SU-DHL-6 (cell line): Measurements from ENCODE around the gene BMP4.

Experiments used
- H2AFZ ChIP-seq: fragments of 200-600 bp; sonication (generic); 2 replicates; pipeline ENCODE4 v1.6.1; 2014; ENCODE audit warnings: low read depth, mild to moderate bottlenecking, moderate library complexity, mixed read lengths, antibody characterized with exemption, low read length; ENCODE audit not compliant: severe bottlenecking
- H3F3A ChIP-seq: fragments of 200-600 bp; shearing (Covaris generic); 2 replicates; pipeline ENCODE4 v1.6.0; 2016; ENCODE audit warnings: antibody characterized with exemption, mild to moderate bottlenecking; ENCODE audit not compliant: insufficient read depth
- H3K27ac ChIP-seq: fragments of 200-600 bp; sonication (generic); 2 replicates; pipeline ENCODE4 v1.5.1; 2016; ENCODE audit warnings: low read depth, mild to moderate bottlenecking, low read length, moderate library complexity, mixed read lengths
- H3K27me3 ChIP-seq: fragments of 200-600 bp; sonication (generic), shearing (Covaris generic); 2 replicates; pipeline ENCODE4 v1.6.0; 2014; ENCODE audit warnings: mild to moderate bottlenecking, low read length
- H3K36me3 ChIP-seq: fragments of 200-600 bp; sonication (generic); 2 replicates; pipeline ENCODE4 v1.6.1; 2014; ENCODE audit warnings: mild to moderate bottlenecking, low read length, mixed read lengths
- H3K4me2 ChIP-seq: fragments of 300-600, 200-600 bp; shearing (Covaris generic), sonication (generic); 2 replicates; pipeline ENCODE4 v1.6.0; 2014; ENCODE audit warnings: low read length, low read depth, mild to moderate bottlenecking; ENCODE audit not compliant: poor library complexity, severe bottlenecking
- H3K4me3 ChIP-seq: fragments of 200-600 bp; sonication (generic); 2 replicates; pipeline ENCODE4 v1.5.1; 2014; ENCODE audit warnings: antibody characterized with exemption, low read length, mild to moderate bottlenecking, mixed read lengths; ENCODE audit not compliant: insufficient read depth, poor library complexity, severe bottlenecking
- H3K79me2 ChIP-seq: fragments of 200-600 bp; sonication (generic); 2 replicates; pipeline ENCODE4 v1.6.1; 2014; ENCODE audit warnings: mild to moderate bottlenecking, low read length, moderate library complexity; ENCODE audit not compliant: insufficient read depth
- H3K9ac ChIP-seq: fragments of 200-600 bp; sonication (generic); 2 replicates; pipeline ENCODE4 v1.7.0; 2014; ENCODE audit warnings: mild to moderate bottlenecking, low read length
- H3K9me2 ChIP-seq: fragments of 200-600 bp; sonication (generic); replicated peaks from 2 replicates; pipeline ENCODE4 v1.6.1; 2014; ENCODE audit warnings: low read length; ENCODE audit not compliant: insufficient read depth
- H3K9me3 ChIP-seq: fragments of 200-600 bp; sonication (generic); 2 replicates; pipeline ENCODE4 v1.6.1; 2014; ENCODE audit warnings: low read length, mixed read lengths; ENCODE audit not compliant: insufficient read depth
- H4K20me1 ChIP-seq: fragments of 200-600 bp; sonication (generic); 2 replicates; pipeline ENCODE4 v1.6.1; 2014; ENCODE audit warnings: low read depth, mild to moderate bottlenecking, antibody characterized with exemption, low read length, moderate library complexity, mixed read lengths
- CTCF ChIP-seq: fragments of 200-600 bp; sonication (generic); IDR thresholded peaks from one replicate; pipeline ENCODE4 v1.5.1; 2017; ENCODE audit warnings: antibody characterized with exemption, mild to moderate bottlenecking, low read length, moderate library complexity; ENCODE audit not compliant: insufficient read depth, poor library complexity, severe bottlenecking
- EZH2phosphoT487 ChIP-seq: fragments of 200-600 bp; sonication (generic), shearing (Covaris generic); conservative IDR thresholded peaks from 2 replicates; pipeline ENCODE4 v1.6.1; 2018; ENCODE audit warnings: mild to moderate bottlenecking, antibody characterized with exemption, low read length, moderate library complexity, mixed read lengths

BMP4 gene

GRCh38 chr14:53916239-53916638 is 40.4 kb downstream of the BMP4 start:
- H3K4me2 ChIP-seq = no peak overlapping the region
- H3K79me2 ChIP-seq = no peaks in the 10 kb centered on the region
- no peaks in the 10 kb centered on the region for H3K27me3 ChIP-seq
- H2AFZ ChIP-seq = no peak overlapping the region
- no peaks in the 10 kb centered on the region for H3K36me3 ChIP-seq
- no peaks in the 10 kb centered on the region; the same call in 1 of the 2 replicates for H3K9me3 ChIP-seq
- H3K9me2 ChIP-seq = no peaks in the 10 kb centered on the region
- H3K27ac ChIP-seq = no peak overlapping the region
- H3F3A ChIP-seq = no peaks in the 10 kb centered on the region
- no peak for TF ChIP-seq CTCF
- TF ChIP-seq EZH2phosphoT487 = no peak
- H3K9ac ChIP-seq = no peak overlapping the region
- H3K4me3 ChIP-seq = no peak overlapping the region
- no peaks in the 10 kb centered on the region for H4K20me1 ChIP-seq

GRCh38 chr14:53915364-53916014 is 41.1 kb downstream of the BMP4 start:
- Histone ChIP-seq H3K36me3 (no peaks in the 10 kb centered on the region), H2AFZ (no peak overlapping the region), H3K9me3 (no peaks in the 10 kb centered on the region; the same call in 1 of the 2 replicates), H3K4me3 (no peak overlapping the region), H3K4me2 (no peak overlapping the region), H3K9me2 (no peaks in the 10 kb centered on the region), H3K27ac (no peak overlapping the region), H3K27me3 (no peaks in the 10 kb centered on the region), H3K9ac (no peak overlapping the region), H4K20me1 (no peaks in the 10 kb centered on the region), H3F3A (no peaks in the 10 kb centered on the region), H3K79me2 (no peaks in the 10 kb centered on the region)
- TF ChIP-seq EZH2phosphoT487 = no peak
- TF ChIP-seq CTCF = no peak

- H3K36me3 ChIP-seq = no peaks in the 10 kb centered on the region
- no peaks in the 10 kb centered on the region; the same call in 1 of the 2 replicates for H3K9me3 ChIP-seq
- H4K20me1 ChIP-seq = no peaks in the 10 kb centered on the region
- H3K9ac ChIP-seq = no peak overlapping the region
- H3K27me3 ChIP-seq = no peaks in the 10 kb centered on the region
- H3K4me2 ChIP-seq = no peak overlapping the region
- H2AFZ ChIP-seq = no peak overlapping the region
- TF ChIP-seq EZH2phosphoT487 = no peak
- TF ChIP-seq CTCF = no peak
- no peak overlapping the region for H3K27ac ChIP-seq
- no peaks in the 10 kb centered on the region for H3K9me2 ChIP-seq
- no peaks in the 10 kb centered on the region for H3K79me2 ChIP-seq
- no peak overlapping the region for H3K4me3 ChIP-seq
- H3F3A ChIP-seq = no peaks in the 10 kb centered on the region
Measured at GRCh38 chr14:53912021-53912420, 44.6 kb downstream of the BMP4 start.
